ENCODE data around the gene UBE2H. TPM values are rescaled to one million over a fixed set of nuclear protein-coding genes. Genes with fewer than 3 reads are reported as not detected.

UBE2H gene
- total RNA-seq, 1 donor from 2014 or later, result 104 TPM

DNA sequence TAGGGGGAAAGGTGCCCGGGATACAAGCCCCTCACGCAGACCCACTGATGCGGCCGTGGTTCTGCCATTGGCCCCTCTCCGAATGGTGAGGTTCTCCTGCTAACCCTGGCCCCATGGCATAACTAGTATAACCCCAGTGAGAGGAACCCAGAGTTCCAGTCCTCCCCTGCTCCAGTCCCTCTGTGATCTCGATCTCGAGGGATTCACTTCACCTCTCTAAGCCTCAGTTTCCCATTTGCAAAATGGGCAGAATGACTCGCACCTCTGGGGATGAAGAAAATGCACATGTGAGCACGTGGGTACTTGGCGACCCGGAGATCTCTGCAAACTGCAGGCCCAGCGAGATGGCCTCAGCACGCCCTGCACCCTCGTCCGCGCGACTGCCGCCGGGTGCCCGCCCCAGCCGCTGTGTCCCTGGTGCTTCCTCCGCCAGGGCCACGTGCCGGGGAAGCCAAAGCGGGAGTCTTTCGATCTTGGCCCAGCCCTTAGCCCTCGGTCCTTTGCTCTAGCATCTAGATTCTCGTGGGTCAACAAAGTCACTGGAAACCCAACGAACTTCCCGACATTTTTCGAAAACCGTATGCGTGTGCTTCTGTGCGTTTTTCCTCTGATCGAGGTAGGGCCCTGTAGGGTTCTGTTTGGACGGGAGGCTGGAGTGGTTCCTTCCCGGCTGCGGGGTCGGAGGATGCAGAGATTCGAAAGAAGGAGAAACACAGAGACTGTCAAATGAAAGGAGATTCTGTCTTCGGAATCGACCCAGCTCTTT lies 169.8 kb downstream of the UBE2H start:
- Mint-ChIP-seq H3K4me1 (peaks cover 34% of the 10 kb centered on the region), H3K36me3 (no peaks in the 10 kb centered on the region), H3K27ac (no peak overlapping the region), H3K4me3 (peak overlapping the region; percentile 41), H3K27me3 (ENCODE audit: low read depth) (peaks cover 86% of the 10 kb centered on the region), H3K9me3 (no peaks in the 10 kb centered on the region)
- TF ChIP-seq, protein P1, sequence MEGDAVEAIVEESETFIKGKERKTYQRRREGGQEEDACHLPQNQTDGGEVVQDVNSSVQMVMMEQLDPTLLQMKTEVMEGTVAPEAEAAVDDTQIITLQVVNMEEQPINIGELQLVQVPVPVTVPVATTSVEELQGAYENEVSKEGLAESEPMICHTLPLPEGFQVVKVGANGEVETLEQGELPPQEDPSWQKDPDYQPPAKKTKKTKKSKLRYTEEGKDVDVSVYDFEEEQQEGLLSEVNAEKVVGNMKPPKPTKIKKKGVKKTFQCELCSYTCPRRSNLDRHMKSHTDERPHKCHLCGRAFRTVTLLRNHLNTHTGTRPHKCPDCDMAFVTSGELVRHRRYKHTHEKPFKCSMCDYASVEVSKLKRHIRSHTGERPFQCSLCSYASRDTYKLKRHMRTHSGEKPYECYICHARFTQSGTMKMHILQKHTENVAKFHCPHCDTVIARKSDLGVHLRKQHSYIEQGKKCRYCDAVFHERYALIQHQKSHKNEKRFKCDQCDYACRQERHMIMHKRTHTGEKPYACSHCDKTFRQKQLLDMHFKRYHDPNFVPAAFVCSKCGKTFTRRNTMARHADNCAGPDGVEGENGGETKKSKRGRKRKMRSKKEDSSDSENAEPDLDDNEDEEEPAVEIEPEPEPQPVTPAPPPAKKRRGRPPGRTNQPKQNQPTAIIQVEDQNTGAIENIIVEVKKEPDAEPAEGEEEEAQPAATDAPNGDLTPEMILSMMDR (IDR thresholded peaks at IDR 0.05; ENCODE audit: unreplicated experiment), result no peak
- DNase-seq (ENCODE audit: low spot score in 2 of 2, unreplicated experiment in 2 of 2), result no peak

DNA sequence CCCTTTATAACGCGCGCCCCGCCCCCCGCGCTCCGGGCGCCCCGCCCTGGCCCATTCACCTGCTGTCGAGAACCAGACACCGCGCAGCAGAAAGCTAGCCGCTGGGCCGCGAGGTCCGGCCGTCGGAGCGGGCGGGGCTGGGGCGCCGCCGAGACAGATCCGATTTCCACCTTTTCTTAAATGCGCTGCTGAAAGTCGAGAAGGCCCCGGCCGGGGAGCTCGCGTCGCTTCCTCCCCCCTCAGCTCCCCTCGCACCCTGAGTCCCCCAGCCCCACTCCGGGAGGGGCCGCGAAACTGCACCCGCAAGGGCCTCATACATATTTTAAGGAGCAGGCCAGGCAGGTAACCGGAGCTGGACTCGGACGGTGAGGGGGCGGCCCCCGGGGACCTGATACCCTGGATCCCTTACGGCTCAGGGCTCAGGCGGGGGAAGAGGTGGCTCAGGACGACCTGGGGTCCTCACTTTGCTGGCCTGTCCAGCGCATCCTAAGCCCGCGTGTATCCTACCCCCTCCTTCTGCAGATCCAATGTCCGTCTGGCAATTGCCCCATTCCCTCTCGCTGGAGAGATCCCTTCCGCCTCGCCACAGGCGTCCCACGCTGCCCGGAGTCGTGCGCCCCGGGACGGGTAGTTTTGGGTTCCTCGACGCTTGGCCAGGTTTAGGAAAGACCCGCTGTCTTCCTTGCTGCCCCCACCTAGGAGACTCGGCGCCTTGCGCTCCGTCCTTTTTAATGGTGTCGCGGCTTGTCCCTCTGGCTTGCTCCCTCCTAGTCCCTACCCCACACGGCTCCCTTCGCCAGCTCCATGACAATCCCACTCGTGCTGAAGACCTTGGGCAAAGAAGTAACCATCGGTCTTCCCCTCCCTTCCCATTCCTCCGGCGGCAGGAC lies 170.6 kb downstream of the UBE2H start:
- Mint-ChIP-seq H3K9me3 (no peaks in the 10 kb centered on the region), H3K36me3 (no peaks in the 10 kb centered on the region), H3K4me3 (peak overlapping the region; percentile 41), H3K4me1 (peaks cover 34% of the 10 kb centered on the region), H3K27me3 (ENCODE audit: low read depth) (peaks cover 86% of the 10 kb centered on the region), H3K27ac (no peak overlapping the region)
- no peak for DNase-seq (ENCODE audit: low spot score in 2 of 2, unreplicated experiment in 2 of 2)
- TF ChIP-seq, protein P1 (IDR thresholded peaks at IDR 0.05; ENCODE audit: unreplicated experiment), result no peak

DNA sequence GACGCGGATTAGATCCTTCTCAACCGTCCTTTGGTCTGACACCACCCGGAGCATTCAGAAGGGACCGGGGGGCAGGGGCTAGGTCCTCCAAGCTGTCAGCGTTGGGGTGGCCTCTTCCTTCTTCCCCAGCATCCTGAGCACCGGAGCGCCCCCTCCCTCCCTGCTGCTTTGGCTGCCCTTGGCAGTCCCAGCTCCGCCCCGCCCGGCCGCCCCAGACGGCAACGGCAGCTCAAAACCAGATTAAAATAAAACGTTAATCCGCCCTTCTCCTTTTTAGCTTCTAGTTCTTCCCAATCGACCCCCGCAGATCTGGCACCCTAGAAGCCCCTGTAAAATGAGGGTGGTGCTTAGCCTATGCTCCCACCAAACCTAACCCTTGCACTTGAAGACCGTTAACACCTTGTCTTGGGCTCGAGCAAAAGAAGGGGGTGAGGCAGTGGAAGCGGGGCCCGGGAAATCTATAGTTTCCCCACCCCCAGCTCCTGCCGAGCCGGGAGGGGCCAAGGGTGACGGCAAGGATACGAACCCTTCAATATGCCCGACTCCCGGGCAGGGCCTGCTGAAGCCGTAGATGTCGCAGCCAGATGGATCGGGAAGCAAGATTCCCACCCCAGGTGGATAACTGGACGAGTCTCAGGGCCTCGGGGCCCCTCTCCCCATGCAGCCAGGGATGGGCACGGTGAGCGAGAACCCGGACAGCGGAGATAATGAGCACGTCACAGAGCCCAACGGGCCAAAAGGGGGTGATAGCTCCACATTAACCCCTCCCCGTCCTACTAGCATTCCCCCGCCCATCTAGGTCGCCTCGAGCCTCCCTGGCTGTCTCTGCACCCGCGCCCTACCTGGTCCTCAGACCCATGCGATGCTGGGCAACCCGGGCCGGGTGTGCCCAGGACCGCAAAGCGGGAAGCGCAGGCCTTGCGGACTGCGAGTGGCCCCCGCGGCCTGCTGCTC lies 171.5 kb downstream of the UBE2H start:
- no peaks in the 10 kb centered on the region for H3K36me3 Mint-ChIP-seq
- no peak overlapping the region for H3K27ac Mint-ChIP-seq
- peaks cover 34% of the 10 kb centered on the region for H3K4me1 Mint-ChIP-seq
- H3K27me3 Mint-ChIP-seq (ENCODE audit: low read depth), result peaks cover 84% of the 10 kb centered on the region
- H3K4me3 Mint-ChIP-seq, result peak overlapping the region; percentile 58
- DNase-seq (ENCODE audit: low spot score in 2 of 2, unreplicated experiment in 2 of 2), result no peak
- TF ChIP-seq, protein P1 (IDR thresholded peaks at IDR 0.05; ENCODE audit: unreplicated experiment), result no peak
- no peaks in the 10 kb centered on the region for H3K9me3 Mint-ChIP-seq

Other genes with a start within 250 kb of the UBE2H start
- gene ZC3HC1, start 98.4 kb upstream of the UBE2H start, total RNA-seq, result 21.0 to 25.7 TPM (median 22.4 TPM) in 3 replicates
- 44.4 to 50.4 TPM (median 45.9 TPM) in 3 replicates for gene KLHDC10, start 117.6 kb upstream of the UBE2H start, total RNA-seq